ENCODE data around the gene MLH1. TPM values are rescaled to one million over a fixed set of nuclear protein-coding genes. Genes with fewer than 3 reads are reported as not detected.
A peak's percentile ranks its signal among the peaks of the same experiment; 100 is the strongest.

MLH1 gene
- polyA plus RNA-seq, 1 of the 3 experiments (the other 2 are of a cell fraction): 24.0 TPM

DNA sequence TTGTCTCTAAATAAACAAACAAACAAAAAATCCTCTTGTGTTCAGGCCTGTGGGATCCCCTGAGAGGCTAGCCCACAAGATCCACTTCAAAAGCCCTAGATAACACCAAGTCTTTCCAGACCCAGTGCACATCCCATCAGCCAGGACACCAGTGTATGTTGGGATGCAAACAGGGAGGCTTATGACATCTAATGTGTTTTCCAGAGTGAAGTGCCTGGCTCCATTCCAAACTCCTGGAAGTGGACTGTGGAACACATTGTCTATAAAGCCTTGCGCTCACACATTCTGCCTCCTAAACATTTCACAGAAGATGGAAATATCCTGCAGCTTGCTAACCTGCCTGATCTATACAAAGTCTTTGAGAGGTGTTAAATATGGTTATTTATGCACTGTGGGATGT lies 57.0 kb downstream of the MLH1 start:
- H3K9me3 ChIP-seq: no peaks in the 10 kb centered on the region
- no peaks in the 10 kb centered on the region for H3K27me3 ChIP-seq (ENCODE audit: insufficient read depth)
- no peak overlapping the region for H3K27ac ChIP-seq (ENCODE audit: low read depth in 2 of 2, low read length in 1 of 2)
- ChIA-PET POLR2A (no interaction called here), CTCF (no interaction called here)
- peaks cover 8 to 17% of the 10 kb centered on the region in 2 experiments for H3K4me1 ChIP-seq (ENCODE audit: control insufficient read depth in 1 of 2, insufficient read depth in 2 of 2, low read depth in 1 of 2, low read length in 1 of 2)
- H3K4me2 ChIP-seq: no peak overlapping the region
- no peak overlapping the region for H3K9ac ChIP-seq
- no peaks in the 10 kb centered on the region for H4K20me1 ChIP-seq (ENCODE audit: insufficient read depth)
- peak; percentile 38 for DNase-seq
- no peaks in the 10 kb centered on the region for H3K9me2 ChIP-seq
- H3F3A ChIP-seq (replicated peaks; ENCODE audit: insufficient read depth): peaks cover 31% of the 10 kb centered on the region
- H3K36me3 ChIP-seq (replicated peaks in 1 of 2; ENCODE audit: control insufficient read depth in 1 of 2, insufficient read depth in 2 of 2, low read length in 1 of 2): peaks cover 73 to 74% of the 10 kb centered on the region in 2 experiments
- no peaks in the 10 kb centered on the region for H3K79me2 ChIP-seq (ENCODE audit: insufficient read depth)
- WGBS (ENCODE audit: low lambda C conversion rate): 100% methylated on average over 1 of the region's 1 CpG
- TF ChIP-seq, protein P1, sequence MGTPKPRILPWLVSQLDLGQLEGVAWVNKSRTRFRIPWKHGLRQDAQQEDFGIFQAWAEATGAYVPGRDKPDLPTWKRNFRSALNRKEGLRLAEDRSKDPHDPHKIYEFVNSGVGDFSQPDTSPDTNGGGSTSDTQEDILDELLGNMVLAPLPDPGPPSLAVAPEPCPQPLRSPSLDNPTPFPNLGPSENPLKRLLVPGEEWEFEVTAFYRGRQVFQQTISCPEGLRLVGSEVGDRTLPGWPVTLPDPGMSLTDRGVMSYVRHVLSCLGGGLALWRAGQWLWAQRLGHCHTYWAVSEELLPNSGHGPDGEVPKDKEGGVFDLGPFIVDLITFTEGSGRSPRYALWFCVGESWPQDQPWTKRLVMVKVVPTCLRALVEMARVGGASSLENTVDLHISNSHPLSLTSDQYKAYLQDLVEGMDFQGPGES (IDR thresholded peaks at IDR 0.05; ENCODE audit: low read depth, low read length): no peak
- TF ChIP-seq POLR2AphosphoS5 (IDR thresholded peaks at IDR 0.05; ENCODE audit: low read depth, low read length) (no peak), JUND (IDR thresholded peaks at IDR 0.05) (no peak), MXI1 (IDR thresholded peaks at IDR 0.05; ENCODE audit: low read depth, low read length) (peak; percentile 25; the same call in 1 of the 2 replicates), RAD21 (IDR thresholded peaks at IDR 0.05; ENCODE audit: low read length) (no peak), EP300 (IDR thresholded peaks at IDR 0.05; ENCODE audit: borderline replicate concordance in 1 of 2, low read depth in 1 of 2, low read length in 1 of 2) (no peak; a peak in 1 of 4 replicates), NFIC (IDR thresholded peaks at IDR 0.05; ENCODE audit: borderline replicate concordance) (no peak), SIN3A (IDR thresholded peaks at IDR 0.05; ENCODE audit: borderline replicate concordance, low read depth, low read length) (no peak), FOSL2 (IDR thresholded peaks at IDR 0.05; ENCODE audit: borderline replicate concordance, low read depth) (no peak), RCOR1 (IDR thresholded peaks at IDR 0.05; ENCODE audit: low read length) (no peak), EZH2phosphoT487 (IDR thresholded peaks at IDR 0.05; ENCODE audit: borderline replicate concordance, low read depth) (no peak), CHD2 (IDR thresholded peaks at IDR 0.05; ENCODE audit: low read length, partially characterized antibody) (peak; percentile 15)
- TF ChIP-seq, protein P2, sequence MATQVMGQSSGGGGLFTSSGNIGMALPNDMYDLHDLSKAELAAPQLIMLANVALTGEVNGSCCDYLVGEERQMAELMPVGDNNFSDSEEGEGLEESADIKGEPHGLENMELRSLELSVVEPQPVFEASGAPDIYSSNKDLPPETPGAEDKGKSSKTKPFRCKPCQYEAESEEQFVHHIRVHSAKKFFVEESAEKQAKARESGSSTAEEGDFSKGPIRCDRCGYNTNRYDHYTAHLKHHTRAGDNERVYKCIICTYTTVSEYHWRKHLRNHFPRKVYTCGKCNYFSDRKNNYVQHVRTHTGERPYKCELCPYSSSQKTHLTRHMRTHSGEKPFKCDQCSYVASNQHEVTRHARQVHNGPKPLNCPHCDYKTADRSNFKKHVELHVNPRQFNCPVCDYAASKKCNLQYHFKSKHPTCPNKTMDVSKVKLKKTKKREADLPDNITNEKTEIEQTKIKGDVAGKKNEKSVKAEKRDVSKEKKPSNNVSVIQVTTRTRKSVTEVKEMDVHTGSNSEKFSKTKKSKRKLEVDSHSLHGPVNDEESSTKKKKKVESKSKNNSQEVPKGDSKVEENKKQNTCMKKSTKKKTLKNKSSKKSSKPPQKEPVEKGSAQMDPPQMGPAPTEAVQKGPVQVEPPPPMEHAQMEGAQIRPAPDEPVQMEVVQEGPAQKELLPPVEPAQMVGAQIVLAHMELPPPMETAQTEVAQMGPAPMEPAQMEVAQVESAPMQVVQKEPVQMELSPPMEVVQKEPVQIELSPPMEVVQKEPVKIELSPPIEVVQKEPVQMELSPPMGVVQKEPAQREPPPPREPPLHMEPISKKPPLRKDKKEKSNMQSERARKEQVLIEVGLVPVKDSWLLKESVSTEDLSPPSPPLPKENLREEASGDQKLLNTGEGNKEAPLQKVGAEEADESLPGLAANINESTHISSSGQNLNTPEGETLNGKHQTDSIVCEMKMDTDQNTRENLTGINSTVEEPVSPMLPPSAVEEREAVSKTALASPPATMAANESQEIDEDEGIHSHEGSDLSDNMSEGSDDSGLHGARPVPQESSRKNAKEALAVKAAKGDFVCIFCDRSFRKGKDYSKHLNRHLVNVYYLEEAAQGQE (IDR thresholded peaks at IDR 0.05; ENCODE audit: low read depth, low read length): no peak
- TF ChIP-seq, protein P3, sequence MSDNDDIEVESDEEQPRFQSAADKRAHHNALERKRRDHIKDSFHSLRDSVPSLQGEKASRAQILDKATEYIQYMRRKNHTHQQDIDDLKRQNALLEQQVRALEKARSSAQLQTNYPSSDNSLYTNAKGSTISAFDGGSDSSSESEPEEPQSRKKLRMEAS (IDR thresholded peaks at IDR 0.05; ENCODE audit: low read depth): no peak
- TF ChIP-seq, protein P4, sequence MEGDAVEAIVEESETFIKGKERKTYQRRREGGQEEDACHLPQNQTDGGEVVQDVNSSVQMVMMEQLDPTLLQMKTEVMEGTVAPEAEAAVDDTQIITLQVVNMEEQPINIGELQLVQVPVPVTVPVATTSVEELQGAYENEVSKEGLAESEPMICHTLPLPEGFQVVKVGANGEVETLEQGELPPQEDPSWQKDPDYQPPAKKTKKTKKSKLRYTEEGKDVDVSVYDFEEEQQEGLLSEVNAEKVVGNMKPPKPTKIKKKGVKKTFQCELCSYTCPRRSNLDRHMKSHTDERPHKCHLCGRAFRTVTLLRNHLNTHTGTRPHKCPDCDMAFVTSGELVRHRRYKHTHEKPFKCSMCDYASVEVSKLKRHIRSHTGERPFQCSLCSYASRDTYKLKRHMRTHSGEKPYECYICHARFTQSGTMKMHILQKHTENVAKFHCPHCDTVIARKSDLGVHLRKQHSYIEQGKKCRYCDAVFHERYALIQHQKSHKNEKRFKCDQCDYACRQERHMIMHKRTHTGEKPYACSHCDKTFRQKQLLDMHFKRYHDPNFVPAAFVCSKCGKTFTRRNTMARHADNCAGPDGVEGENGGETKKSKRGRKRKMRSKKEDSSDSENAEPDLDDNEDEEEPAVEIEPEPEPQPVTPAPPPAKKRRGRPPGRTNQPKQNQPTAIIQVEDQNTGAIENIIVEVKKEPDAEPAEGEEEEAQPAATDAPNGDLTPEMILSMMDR (IDR thresholded peaks at IDR 0.05): no peak
- no peak overlapping the region for H3K4me3 ChIP-seq (ENCODE audit: low read depth in 2 of 2, low read length in 1 of 2)
- no peak overlapping the region for H2AFZ ChIP-seq (ENCODE audit: low read depth)
